Measurements from ENCODE around the gene FBXO31.

DNA sequence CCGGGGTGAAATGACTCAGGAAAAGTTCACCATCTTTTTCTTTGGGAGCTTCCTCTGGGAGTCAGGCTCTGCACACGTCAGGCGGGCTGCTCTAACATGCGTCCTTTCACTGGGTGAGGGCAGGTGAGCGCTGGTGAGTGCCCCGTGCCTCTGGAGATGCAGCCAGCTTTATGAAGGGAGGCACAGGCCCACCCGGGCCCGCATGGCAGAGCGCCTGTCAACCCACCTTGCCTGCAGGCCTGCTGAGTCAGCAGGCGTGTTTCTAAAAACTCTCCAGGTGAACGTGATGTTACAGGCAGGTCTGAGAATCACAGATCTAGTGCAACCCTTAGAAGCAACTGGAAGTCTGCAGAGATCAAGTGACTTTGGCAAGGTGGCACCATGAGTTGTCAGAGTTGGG lies 27.0 kb upstream of the FBXO31 start:
- TF ChIP-seq, protein P1, sequence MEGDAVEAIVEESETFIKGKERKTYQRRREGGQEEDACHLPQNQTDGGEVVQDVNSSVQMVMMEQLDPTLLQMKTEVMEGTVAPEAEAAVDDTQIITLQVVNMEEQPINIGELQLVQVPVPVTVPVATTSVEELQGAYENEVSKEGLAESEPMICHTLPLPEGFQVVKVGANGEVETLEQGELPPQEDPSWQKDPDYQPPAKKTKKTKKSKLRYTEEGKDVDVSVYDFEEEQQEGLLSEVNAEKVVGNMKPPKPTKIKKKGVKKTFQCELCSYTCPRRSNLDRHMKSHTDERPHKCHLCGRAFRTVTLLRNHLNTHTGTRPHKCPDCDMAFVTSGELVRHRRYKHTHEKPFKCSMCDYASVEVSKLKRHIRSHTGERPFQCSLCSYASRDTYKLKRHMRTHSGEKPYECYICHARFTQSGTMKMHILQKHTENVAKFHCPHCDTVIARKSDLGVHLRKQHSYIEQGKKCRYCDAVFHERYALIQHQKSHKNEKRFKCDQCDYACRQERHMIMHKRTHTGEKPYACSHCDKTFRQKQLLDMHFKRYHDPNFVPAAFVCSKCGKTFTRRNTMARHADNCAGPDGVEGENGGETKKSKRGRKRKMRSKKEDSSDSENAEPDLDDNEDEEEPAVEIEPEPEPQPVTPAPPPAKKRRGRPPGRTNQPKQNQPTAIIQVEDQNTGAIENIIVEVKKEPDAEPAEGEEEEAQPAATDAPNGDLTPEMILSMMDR (conservative IDR thresholded peaks at IDR 0.05): no peak
- TF ChIP-seq EZH2 (IDR thresholded peaks at IDR 0.05; ENCODE audit: low read depth): no peak

All from PC-9 (cell line).